Myocyte (in vitro differentiated cells): ENCODE measurements around the gene ZW10. TPM values are rescaled to one million over a fixed set of nuclear protein-coding genes. Genes with fewer than 3 reads are reported as not detected.

Experiments
- DNase-seq: peaks from one replicate; pipeline ENCODE4 v3.0.0-alpha.2; 2012; ENCODE audit warnings: low read depth
- total RNA-seq: library from RNA; depleted of rRNA; stranded (reverse); fragments of >200 nt; gene quantifications from 2 replicates; pipeline ENCODE4 v1.2.3, GENCODE V29; 2014

ZW10 gene
- total RNA-seq, 1 donor from 2014 or later: 17.2 TPM

GRCh38 chr11:113701491-113701890, 72.0 kb downstream of the ZW10 start:
- DNase-seq: no peak

DNA sequence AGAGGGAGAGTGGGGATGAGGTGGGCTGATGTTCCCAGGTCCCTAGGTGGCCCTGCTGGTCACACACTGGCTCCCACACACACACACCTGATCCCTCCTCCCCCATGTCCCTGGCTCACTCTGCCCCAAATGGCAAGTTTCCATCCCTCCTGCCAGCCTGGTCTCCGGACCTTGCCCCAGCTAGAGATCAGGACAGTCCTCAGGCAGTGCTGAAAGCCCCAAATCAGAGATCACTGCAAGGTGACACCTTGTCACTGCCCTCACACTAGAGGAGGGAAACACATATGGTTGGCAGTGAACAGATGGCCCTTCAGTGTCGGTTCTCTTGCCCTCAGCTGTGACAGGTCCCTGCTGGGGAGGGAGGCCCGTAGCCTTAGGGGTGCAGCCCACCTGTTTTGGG, 75.0 kb downstream of the ZW10 start:
- peak; percentile 39 for DNase-seq

- peak; percentile 38 for DNase-seq
These were observed 75.6 kb downstream of the ZW10 start for GRCh38 chr11:113697756-113698407.

DNA sequence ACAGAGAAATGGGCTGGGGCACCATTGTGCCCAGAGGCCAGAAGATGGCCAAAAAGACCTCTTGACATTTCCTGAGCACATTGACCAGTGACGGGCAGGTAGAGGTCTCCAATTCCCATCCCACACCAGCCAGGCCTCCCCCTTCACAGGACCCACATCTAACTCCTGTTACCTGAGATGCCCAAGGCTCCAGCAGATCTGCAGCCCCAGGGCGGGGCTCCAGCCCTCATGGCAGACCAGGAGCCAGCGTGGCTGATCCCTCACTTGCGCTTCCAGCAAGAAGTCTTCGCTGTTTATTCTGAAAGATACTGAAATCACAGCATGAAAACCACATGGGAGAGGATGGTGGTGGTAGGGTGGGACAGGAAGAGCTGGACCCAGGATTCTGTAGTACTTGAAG, 76.4 kb downstream of the ZW10 start:
- no peak for DNase-seq

DNA sequence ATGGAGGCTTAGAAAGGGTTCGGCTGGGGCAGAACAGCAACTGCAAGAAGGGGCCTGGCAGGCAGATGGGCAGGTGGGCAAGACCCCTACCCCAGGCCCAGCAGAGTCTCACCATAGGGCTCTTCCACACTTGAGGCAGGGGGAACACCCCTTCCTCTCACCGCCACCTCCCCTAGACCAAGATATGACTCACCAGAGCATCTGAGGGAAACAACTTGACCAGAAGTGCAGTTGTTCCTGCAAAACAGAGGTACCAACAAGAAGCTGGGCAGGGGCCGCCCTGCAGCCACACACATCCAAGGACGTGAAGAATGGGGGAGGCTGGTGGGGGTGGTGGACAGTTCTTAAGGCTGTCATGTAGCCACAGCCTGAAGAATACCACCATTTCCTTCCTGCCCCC, 78.3 kb downstream of the ZW10 start:
- DNase-seq: no peak

- DNase-seq: no peak
These were observed 79.1 kb downstream of the ZW10 start for GRCh38 chr11:113694390-113694789.

- no peak for DNase-seq
These were observed 80.5 kb downstream of the ZW10 start for GRCh38 chr11:113693030-113693429.

GRCh38 chr11:113690619-113691569, 82.6 kb downstream of the ZW10 start:
- peak; percentile 97 for DNase-seq

DNA sequence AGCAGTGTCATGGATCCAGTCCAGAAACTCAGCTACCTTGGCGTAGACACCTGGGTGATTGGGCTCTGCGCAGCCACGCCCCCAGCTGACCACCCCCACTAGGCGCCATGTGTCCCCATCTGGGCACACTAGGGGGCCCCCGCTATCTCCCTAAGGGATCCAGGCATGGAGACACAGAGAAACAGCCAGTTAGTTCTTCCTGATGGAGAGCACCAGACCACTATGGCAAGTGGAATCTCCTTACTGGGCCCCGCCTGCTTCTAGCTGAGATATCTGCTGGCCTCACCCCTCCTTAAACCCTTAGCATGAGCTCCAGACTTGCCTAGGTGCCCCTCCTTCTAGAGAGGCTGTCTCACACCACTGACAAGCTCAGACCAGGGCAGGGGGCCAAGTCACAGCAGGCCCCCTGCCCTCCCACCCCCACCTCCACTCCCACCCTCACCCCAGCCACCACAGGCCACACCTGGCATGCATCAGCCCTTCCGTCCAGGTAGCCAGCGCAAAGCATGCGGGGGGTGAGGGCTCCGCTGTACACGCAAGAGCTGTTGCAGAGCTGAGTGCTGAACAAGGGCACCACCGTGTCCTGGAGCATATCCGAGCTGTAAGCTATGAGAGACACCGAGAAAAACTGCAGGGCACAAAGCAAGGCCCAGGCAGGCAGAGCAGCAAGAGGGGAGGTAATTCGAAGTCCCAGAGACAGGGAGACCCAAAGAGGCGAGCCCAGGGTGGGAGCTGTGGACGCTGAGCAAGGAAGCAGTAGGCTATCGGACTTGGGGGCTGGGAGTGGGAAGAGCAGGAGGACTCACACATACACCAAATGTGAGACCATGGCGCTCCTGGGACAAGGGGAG, 83.5 kb downstream of the ZW10 start:
- peak; percentile 46 for DNase-seq

DNA sequence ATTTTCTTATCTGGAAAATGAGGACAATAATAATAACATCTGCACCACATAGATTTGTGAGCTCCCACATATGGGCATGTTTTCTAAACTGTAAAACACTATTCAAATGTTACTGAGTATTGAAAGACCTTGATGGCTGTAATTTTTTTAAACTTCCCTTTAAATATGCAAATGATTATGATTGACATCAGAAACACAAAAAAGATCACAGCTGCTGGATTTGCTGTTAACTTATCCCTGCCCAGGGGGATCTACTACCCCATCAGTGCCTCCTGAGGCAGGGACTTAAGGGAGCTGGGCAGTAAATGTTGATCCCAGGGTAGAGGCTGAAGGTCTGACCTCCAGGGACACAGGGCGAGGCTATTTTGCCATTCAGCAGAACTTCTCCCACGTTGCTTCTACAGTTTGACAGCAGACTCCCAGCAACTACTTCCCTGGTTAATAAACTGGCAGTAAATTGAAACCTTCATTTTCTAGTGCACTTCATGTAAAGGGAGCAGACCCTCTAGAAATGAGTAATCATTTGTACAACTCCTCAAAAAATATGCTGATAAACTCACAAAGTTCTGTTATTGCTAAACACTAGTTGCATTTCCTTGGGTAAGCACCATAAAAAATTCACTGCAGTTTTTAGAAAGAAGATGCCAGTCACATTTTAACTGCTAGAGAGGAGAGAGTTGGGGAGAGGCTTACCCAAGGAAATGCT, 87.7 kb downstream of the ZW10 start:
- DNase-seq: no peak

DNA sequence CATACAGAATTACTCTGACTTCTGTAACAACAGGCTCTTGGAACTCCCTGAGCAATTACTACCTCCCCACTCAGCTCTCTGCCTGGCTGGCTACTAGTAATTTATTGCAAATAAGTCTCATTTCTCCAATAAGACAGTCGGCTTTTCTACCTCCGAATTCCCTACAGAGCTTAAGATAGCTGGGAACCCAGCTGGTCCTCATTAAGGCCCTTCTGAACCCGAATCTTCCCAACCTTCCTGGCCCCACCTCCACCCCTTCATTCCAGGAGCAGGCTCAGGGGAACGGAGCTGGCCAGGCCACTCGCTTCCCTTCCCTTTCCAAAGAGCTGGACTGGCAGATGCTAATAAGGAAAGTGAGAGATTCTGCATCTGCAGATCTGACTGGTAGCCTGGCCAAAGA, 89.0 kb downstream of the ZW10 start:
- no peak for DNase-seq

DNA sequence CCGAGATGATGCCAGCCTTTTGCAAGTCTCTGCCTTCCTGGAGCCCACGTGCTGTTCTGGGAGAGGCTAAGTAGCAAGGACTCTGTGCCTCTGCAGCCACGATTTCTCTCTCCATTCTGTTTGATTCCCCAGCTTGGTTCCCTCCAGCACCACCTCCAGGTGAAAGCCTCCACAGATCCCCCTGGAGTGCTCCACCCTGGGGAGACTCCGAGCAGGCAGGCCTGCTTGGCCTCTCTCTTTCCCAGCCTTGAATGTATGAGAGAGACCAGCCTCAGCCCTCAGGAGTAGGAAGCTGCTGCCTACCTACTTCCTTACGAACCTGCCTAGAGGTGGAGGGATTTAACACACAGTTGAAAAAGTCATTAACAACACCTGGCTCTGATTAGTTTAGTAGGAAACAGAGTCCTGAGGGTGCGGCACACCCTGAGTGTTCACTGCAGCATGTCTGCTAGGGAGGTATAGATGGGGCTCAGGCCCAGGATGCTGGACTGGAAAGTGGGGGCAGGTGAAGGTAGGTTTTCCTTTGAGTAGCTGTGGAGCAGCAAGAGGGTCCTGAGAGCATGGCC, 89.9 kb downstream of the ZW10 start:
- no peak for DNase-seq

Other genes starting within 250 kb of the ZW10 start
- 0.48 and 0.99 TPM in 2 replicates for gene TMPRSS5, start 67.4 kb downstream of the ZW10 start, total RNA-seq
- not detected in 2 replicates for gene CLDN25, start 6.1 kb upstream of the ZW10 start, total RNA-seq
- gene USP28, start 101.9 kb upstream of the ZW10 start, total RNA-seq: 27.9 and 34.2 TPM in 2 replicates
- gene HTR3B, start 131.1 kb upstream of the ZW10 start, total RNA-seq: not detected in 2 replicates
- gene HTR3A, start 201.4 kb upstream of the ZW10 start, total RNA-seq: not detected in 2 replicates